Measurements from ENCODE around the gene CDC37.

Gene CDC37

DNA sequence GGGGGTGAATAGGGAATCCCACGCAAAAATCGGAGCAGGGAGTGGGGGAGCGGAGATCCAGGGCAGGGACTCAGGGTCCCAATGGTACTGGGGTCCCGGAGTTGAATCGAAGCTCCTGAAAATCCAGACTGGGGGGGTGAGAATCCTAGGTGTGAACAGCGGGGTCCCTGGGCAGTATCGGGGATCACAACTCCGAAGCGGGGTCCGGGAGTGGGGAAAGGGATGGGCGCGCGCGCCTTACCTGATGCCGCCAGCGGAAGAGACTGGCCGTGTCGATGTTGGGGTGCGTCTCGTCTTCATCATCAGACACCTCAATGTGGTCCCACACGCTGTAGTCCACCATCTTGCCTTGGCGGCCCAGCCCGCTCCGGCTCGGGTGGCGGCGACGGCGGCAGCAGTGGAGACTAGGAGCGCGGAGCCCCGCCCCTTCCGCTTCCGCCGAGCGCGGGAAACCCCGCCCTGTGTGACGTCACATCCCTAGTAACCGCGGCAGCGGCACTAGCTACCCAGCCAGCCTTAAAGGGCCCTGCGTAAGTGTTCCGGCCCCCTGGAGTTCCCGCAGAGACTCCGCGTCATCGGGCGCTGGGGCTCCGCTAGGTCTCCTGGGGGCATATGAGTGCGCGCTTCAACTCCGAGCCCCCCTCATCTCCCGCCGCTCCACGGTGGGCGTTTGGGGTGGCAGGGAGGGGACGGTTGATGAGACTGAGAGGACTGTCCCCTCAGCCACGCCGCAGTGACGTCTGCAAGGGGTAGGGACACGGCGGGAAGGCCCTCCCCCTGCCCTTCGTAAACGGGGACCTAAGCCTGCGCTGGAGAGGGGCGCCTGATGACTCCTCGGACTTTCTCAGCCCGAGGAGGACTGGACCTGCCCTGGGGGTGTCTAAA, at the start of gene CDC37:
TSS of gene CDC37 (minus strand) at position 406 of the 885 bp plus-strand sequence. CDS start at position 343, 63 bp downstream.
- DNase-seq (ENCODE audit: low read depth), result peak; percentile 96

DNA sequence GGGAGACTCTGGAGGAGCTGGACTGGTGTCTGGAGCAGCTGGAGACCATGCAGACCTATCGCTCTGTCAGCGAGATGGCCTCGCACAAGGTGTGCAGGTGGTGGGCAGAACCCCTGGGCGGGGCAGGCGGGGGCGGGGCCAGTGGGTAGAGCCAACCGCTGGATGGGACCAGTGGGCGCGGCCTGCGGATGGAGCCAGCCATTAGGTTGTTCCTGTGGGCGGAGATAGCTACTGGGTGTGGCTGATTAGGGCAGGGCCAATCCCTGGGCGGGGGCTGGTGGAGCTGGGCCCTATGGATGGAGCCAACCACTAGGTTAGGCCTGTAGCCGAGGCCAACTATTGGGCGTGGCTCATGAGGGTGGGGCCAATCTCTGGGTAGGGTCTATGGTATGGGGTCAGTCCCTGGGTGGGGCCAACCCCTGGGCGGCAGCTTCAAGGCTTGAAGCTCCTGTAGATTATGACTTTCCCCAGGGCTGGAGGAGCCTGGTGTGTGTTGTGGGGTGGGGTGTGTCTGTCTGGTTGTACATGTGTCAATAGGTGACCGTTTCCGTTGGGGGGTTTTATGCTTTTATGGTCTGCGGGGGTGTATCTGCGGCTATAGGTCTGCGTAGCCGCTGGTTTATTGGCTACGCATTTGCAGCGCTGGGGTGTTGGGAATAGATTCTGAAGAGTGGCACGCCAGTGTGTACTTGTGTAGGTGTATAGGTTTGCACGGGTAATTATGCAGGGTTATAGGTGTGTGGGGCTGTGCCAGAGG, 47.7 kb upstream of the CDC37 start:
- no peak for DNase-seq (ENCODE audit: low read depth)

DNA sequence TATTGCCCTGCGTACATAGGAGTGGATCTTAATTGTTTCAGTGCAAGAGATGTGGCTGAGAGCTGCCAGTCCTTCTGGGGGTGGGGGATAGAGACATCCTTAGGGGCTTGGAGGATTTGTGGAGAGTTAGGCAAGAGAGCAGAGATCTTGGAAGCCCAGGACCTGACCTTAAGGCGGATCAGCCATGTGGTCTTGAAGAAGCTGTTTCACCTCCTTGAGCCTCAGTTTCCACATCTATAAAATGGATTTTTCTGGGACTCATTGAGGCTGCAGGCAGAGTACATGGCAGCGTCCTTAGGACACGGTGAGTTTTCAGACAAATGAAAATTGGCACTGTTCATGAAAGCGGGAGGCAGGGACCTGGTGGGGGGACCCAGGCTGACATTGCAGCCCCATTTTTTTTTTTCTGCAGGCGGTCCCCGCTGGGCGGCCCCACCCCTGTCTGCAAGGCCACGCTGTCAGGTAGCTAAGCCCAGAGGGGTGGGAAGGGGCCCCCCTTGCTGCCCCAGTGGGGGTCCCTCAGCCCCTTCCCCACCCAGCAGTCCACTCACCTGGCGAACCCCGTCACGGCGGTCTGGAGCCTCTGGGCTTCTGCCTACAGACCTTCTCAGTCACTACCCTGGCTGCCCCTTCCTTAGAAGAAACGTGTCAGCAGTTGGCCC, 47.0 kb upstream of the CDC37 start:
- DNase-seq (ENCODE audit: low read depth), result no peak

GRCh38 chr19:10449037-10449436, 45.7 kb upstream of the CDC37 start:
- no peak for DNase-seq (ENCODE audit: low read depth)

DNA sequence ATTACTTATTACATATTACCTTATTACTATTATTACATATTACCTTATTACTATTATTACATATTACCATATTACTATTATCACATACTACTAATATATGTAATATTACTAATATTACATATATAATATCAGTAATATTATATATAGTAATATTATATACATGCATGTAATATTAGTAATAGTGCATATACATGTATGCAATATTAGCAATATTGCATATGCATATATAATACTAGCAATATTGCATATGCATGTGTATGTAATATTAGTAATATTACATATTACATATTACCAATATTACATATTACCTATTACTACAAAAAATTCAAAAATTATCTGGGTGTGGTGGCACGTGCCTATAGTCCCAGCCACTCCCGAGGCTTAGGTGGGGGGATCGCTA, 39.4 kb upstream of the CDC37 start:
- DNase-seq (ENCODE audit: low read depth), result no peak

DNA sequence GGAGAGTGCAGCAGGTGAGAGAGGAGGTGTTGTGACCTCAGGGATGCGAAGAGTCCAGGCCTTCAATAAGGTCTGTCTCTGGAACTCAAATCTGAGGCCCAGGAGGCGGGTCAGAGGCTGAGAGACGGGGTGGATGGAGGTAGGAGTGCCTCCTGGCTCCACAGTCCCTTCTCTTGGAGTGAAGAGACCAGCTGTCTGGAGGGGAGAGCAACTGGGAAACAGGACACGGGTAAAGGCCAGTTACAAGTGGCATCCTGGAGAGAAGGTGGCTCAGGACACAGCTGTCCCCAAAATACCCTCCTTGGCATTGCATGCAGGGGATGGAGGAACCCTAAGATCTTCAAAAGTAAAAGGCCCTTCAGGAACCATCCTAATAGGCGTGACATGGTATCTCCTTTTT, 36.2 kb upstream of the CDC37 start:
- no peak for DNase-seq (ENCODE audit: low read depth)

- no peak for DNase-seq (ENCODE audit: low read depth)
These were observed 29.8 kb upstream of the CDC37 start for GRCh38 chr19:10433131-10433536.

DNA sequence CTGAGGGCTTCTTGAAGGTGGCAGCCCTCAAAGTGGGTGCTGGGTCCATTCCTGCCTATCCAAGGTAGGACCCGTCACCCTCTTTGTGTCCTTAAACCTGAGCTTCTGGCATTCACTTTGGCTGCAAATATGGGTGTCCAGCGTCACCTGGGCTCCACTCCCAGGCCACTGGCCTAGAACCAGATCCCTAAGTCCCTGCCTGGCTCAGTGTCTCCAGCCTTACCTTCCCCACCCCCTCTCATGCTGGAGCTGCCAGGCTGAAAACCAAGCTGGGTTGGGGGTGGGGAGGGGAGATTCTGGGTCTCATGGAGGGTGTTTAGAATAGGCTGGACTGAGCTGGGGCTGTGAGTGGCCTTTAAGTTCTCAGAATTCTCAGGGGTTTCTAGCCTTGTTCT, 29.4 kb upstream of the CDC37 start:
- no peak for DNase-seq (ENCODE audit: low read depth)

DNA sequence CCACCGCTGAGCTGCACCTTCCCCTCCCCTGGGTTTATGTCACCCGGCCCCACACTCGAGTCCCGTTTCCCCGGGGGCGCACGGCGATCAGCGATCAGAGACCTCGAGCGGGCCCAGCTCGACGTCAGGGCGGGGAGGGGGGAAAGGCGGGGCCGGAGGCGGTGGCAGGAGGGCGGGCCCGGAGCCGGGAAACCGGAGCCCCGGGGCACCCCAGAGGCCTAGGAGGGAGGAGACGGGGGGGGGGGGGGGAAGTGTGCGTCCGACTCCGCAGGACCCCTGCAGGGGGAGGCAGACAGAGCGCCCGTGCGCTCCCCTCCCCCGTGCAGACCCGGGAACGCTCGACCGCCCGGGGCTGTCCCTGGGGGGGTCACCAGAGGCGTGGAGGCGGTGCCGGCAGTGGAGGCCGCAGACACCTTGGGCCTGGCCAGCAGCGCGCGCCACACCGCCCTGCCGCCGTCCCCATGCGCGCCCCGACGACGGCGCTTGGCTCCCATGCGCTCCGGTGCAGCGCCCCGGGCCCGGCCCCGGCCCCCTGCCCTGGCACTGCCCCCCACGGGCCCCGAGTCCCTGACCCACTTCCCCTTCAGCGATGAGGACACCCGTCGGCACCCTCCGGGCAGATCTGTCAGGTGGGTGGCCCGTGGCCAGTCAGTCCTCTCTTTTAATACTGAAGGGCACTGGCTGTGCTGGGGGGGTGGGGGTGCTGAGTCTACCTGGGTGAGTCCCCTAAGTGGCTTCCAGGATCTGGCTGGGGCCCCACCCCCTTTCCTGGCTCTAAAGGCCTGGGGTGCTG, 28.8 kb upstream of the CDC37 start:
- DNase-seq (ENCODE audit: low read depth), result peak; percentile 58

- no peak for DNase-seq (ENCODE audit: low read depth)
These were observed 28.1 kb upstream of the CDC37 start for GRCh38 chr19:10431254-10431942.

DNA sequence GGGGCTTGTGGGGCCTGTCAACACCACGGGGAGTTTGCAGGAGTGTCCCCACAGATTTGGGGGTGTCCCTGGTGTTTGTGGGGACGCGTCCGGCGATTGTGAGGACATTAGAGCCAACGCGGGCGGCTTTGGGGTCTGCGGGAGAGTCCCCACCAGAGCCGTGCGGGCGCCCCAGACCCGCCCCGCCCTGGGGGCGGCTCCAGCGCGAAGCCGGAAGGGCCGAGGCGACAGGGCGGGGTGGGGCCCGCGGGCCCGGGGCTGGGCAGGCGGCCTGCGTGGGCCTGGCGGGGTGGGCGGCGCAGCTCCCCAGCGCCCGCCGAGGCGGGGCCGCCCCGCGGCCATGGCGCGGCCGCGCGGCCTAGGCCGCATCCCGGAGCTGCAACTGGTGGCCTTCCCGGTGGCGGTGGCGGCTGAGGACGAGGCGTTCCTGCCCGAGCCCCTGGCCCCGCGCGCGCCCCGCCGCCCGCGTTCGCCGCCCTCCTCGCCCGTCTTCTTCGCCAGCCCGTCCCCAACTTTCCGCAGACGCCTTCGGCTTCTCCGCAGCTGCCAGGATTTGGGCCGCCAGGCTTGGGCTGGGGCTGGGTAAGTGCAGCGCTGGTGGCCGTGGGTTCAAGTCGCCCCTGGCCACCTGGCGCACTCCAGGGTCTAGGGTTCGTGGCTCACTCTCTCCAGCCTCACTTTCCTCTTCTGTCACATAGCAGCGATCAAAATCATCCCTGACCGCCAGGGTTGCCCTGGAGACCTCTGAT, 27.3 kb upstream of the CDC37 start:
- peak; percentile 68 for DNase-seq (ENCODE audit: low read depth)

GRCh38 chr19:10428996-10429381, 25.6 kb upstream of the CDC37 start:
- DNase-seq (ENCODE audit: low read depth), result no peak

GRCh38 chr19:10427169-10427568, 23.8 kb upstream of the CDC37 start:
- DNase-seq (ENCODE audit: low read depth), result no peak

DNA sequence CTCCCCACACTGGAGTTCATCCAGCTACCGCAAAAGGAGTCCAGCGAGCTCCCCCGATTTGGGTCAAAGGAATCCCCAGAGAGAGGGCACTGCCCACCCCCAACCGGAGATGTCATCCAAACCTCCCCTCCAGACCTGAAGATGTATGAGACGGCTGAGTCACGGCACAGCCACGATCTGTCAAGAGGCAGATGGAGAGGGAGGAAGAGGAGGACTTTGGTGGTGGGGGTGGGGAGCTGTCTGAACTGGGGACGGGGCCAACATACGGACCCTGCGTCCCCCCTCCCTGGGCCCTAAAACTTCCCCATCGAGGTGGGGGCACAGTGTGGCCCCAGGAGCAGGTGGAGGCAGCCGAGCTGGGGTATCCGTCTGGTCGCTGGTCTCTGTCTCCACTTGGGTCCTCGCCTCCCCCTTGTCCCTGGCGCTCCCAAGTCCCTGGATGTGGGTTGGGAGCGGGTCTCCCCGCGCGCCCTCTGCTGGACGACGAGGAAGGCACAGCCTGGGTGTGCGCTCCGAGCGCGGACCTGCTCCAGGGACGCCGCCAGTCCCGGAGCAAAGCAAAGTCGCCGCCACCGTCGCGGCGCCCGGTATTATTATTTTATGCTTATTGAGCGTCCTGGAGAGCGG, 20.8 kb upstream of the CDC37 start:
- DNase-seq (ENCODE audit: low read depth), result peak; percentile 56

DNA sequence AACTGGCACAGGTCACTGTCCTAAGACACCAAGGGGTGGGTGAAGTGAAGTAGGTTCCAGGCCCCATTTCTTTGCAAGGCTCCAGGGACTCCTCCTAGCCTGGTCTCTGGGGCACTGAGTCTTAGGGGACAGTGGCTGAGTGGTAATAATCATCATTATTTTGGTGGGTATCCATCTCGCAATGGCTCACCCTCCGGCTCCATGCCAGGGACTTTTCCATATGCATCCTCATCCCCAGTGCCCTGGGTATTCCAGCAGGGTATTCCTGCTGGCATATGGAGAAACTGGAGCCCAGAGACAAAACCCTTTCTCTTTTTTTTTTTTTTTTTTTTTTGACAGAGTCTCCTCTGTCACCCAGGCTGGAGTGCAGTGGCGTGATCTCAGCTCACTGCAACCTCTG, 19.5 kb upstream of the CDC37 start:
- no peak for DNase-seq (ENCODE audit: low read depth)

GRCh38 chr19:10422046-10422461, 18.7 kb upstream of the CDC37 start:
- DNase-seq (ENCODE audit: low read depth), result no peak

GRCh38 chr19:10421240-10422045, 18.1 kb upstream of the CDC37 start:
- DNase-seq (ENCODE audit: low read depth), result no peak

- DNase-seq (ENCODE audit: low read depth), result no peak
These were observed 17.3 kb upstream of the CDC37 start, which contains the start of gene PDE4A for GRCh38 chr19:10420444-10421239. TSS of gene PDE4A (plus strand) at chr19:10420538. CDS start at chr19:10420765, 227 bp downstream.

All from fibroblast of gingiva (primary cell).